ENCODE results near the gene SEPTIN12.

GRCh38 chr16:4733747-4734062 lies 54.4 kb downstream of the SEPTIN12 start:
- TF ChIP-seq RAD21 (IDR thresholded peaks at IDR 0.05; ENCODE audit: low read depth) (no peak), YY1 (IDR thresholded peaks at IDR 0.05; ENCODE audit: low read depth) (no peak), TEAD4 (IDR thresholded peaks at IDR 0.05) (no peak), TAF1 (IDR thresholded peaks at IDR 0.05; ENCODE audit: low read depth) (no peak), EP300 (IDR thresholded peaks at IDR 0.05; ENCODE audit: borderline replicate concordance) (no peak), EGR1 (IDR thresholded peaks at IDR 0.05) (no peak), USF1 (IDR thresholded peaks at IDR 0.05) (no peak)
